ENCODE measurements around the gene PMPCB.
"Not testable (repeated sequence)": the region's sequence is repeated elsewhere in the genome, so short reads cannot be mapped to it uniquely, and the experiment has no call there.

The PMPCB gene, protein sequence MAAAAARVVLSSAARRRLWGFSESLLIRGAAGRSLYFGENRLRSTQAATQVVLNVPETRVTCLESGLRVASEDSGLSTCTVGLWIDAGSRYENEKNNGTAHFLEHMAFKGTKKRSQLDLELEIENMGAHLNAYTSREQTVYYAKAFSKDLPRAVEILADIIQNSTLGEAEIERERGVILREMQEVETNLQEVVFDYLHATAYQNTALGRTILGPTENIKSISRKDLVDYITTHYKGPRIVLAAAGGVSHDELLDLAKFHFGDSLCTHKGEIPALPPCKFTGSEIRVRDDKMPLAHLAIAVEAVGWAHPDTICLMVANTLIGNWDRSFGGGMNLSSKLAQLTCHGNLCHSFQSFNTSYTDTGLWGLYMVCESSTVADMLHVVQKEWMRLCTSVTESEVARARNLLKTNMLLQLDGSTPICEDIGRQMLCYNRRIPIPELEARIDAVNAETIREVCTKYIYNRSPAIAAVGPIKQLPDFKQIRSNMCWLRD

DNA sequence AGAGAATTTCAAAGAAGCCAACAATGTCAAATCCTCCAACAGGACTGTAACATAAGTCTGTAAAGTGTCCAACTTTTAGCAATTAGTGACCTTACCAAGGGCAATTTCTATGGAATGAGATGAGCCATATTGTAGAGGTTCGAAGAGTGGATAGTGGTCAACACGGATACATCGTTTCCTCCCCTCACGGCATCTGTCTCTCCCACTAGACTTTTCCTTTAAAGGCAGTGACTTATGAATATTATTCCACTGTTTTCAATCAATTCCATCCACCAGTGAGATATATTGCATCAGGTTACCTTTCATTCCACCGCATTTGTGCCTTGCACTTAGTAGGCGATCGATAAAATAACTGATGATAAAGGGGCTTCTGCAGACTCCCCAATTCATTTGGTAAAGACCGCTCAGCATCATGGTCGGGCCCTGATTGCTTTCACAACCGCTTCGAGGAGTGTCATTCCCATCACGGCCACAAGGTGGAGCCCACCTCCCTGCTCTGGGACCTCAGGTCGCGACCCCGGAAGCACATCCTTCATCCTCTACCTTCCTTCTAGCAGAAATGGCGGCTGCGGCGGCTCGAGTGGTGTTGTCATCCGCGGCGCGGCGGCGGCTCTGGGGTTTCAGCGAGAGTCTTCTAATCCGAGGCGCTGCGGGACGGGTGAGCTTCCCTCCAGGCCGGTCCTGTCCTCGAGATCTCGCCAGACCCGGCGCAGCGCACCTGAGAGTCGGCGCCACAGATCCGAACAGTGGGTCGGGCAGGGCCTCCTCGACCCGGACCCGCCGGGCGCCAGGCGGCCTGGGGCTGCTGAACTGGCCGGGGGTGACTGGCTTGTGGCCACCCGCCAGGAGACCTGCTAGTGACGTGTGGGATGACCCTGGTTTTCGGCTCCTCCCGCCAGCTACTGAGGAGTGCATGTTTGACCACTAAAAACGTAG lies at the start of gene PMPCB:
TSS of gene PMPCB (plus strand) at position 535 of the 936 bp plus-strand sequence. CDS start at position 560, 25 bp downstream.
- peak; percentile 90 for DNase-seq

DNA sequence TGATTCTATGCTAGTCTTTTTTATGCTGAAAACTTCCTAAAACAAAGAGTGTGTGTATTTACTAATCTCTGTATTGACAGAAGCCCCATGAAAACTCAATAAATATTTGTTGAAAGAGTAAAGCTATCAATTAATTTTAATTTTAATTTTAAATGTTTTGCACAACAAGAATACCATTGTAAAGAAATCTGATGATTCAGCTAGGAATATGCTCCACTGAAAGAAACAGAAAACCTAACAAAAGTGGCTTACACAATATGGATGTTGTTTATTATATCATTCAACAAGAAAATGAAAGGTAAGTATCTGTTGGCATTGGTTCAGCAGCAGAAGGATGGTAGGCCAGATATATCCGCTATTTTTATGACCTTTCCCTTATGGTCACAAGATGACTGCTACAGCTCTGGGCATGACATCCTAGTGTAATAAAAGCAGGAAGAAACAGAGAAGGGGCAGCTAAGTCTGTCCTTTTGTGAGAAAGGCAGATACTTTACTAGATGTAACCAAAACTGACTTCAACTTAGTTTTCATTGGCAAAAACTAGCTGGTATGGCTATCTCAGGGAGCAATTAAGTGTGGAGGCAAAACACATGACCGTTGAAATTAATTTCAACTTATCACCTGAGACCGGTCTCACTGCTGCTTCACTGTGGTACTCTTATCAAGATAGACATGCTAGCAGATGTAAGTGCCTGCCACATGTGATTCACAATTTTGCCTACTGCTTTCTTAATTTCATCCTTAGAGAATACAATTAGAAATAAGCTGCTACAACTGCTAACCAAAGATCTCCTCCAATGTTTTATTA lies 43.3 kb upstream of the PMPCB start:
- not testable (repeated sequence) for DNase-seq

DNA sequence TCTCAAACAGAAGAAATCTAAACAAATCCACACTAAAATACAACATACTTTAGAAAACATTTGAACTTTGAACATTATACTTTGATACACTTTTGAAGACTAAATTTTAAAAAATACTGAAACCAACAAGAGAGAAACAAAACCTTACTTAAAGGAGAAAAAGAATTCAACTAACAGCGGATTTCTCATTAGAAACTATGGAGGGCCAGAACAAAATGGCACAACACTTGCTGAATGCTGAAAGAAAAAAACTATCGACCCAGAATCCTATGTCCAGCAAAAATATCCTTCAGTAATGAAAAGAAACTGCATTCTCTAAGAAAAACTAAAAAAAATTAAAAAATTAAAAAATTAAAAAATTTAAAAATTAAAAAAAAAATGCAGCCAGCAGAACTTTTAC lies 33.2 kb upstream of the PMPCB start:
- DNase-seq = not testable (repeated sequence)

DNA sequence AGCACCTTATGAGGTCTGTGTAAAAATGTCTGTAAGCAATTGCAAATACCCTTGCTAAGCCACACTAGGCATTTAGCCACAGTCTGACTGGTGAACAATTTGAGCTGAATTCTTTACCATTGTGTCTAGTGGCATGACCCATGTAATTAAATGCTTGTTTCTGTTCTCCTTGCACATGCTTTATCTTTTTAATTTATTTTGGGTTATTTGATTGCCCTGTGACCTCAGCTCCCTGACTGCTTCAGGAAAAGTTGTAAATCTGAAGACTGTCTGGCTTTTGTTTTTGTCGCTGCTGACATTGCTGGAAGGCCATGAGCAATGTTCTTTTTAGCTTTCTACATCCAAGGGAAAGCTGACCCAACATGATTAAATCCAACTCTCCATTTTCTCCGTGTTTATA lies 31.0 kb upstream of the PMPCB start:
- DNase-seq = not testable (repeated sequence)

DNA sequence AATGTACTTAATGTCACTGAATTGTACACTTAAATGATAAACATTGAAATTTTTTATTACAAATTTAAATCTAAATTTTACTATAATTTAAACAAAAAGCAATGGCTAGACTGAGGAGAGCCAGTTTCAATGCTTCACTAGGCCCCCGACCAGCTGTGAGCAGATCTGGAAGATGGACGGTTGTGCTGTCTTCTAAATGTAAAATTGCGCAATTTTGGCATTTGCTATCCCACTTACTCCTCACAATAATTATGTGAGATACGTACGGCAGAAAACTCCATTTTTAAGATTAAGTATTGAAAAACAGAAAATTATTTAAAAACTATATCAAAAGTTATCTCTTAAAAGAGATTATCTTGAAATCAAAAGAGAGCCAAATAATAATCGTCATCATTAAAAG lies 23.9 kb upstream of the PMPCB start:
- not testable (repeated sequence) for DNase-seq

DNA sequence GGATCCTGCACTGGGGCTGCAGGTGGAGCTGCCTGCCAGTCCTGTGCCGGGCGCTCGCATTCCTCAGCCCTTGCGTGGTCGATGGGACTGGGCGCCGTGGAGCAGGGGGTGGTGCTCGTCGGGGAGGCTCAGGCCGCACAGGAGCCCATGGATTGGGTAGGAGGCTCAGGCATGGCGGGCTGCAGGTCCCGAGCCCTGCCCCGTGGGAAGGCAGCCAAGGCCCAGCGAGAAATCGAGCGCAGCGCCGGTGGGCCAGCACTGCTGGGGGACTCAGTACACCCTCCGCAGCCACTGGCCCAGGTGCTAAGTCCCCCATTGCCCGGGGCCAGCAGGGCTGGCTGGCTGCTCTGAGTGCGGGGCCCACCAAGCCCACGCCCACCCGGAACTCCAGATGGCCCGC lies 22.4 kb upstream of the PMPCB start:
- DNase-seq = not testable (repeated sequence)

DNA sequence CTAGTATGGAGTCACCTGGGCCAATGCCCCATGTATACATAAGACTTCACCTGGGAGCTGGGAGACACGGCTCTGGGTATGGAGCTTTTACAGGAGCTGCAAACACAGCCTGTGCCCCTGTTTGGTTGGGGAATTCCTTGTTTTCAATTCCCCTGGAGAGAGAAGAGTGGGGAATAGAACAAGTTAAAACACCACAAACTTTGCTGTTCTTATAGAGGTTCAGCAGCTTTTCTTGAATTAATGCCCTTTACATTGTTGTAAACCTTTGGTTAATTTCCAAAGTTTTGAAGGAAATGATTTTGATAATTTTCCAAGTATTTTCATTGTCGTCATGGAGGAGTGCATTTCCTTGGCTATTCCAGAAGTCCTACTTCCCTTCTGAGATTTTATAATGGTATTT lies 19.0 kb upstream of the PMPCB start:
- not testable (repeated sequence) for DNase-seq

DNA sequence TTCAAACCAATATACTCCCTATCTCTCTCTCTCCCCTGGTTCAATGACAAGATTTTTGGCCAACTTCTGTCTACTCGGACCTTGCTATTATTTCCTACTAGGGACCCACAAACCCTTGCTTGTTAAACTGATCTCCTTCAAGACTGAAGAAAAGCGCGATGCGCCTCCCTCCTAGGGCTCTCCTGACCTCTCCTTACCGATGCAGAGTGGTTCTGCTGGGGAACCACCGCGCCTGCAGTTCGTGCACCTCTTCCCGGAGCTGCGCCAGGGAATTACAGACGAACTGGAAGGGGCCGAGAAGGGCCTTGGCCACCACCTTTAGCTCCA lies 17.6 kb upstream of the PMPCB start:
- peak; percentile 5 for DNase-seq

DNA sequence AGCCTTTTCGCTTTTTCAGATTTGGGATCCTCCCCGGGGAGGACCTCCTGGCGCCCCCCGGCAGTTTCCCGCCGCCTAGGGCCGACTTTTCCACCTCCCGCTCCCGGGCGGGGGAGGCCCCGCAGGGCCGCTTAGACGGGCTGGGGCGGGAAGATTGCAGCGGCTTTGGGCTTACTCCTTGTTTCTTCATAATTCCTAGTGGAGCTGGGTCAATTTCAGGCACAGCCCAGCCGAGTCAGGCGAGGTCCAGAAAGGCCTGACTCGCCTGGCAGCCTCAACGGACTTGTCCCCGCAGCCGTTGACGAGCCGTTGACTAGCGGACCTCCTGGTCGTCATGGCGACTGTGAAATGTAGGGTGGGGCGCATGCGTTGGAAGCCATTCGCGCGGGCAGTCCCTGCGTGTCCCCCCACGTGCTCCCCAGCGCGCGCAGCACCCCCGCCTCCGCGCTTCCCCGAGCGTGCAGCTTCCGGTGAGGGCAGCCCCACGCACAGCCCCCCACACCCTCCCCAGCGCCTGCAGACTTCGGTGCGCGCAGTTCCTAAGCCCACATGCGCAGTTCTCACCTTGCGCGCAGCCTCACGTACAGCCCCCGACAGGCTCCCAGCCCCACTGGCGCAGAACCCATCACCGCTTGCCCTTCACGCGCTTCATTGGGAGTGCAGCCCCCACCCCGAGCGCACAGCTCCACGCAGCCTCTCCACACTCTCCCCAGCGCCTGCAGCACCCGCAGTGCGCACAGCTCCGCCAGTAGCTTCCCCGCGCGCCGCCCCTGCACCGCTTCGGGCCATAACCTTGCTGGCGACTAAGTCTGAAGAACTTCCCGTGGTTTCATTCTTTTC lies 17.1 kb upstream of the PMPCB start:
- DNase-seq = peak; percentile 64

DNA sequence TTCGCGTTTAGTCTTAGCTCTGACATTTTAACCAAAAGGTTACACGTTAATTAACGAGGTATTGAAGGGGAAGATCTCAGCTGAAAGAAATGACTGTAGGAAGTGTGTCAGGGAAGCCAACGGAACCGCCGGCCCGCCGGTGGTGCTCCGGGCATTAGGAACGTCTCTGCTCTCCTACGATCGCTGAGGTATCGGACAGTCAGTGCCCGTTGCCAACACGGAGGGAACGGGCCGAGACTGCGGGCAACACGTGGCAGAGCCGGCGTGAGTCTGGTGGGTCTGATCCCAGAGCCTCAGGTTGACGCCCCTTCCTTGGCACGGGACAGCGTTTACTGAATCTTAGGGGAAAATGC lies 16.5 kb upstream of the PMPCB start:
- DNase-seq = not testable (repeated sequence)

DNA sequence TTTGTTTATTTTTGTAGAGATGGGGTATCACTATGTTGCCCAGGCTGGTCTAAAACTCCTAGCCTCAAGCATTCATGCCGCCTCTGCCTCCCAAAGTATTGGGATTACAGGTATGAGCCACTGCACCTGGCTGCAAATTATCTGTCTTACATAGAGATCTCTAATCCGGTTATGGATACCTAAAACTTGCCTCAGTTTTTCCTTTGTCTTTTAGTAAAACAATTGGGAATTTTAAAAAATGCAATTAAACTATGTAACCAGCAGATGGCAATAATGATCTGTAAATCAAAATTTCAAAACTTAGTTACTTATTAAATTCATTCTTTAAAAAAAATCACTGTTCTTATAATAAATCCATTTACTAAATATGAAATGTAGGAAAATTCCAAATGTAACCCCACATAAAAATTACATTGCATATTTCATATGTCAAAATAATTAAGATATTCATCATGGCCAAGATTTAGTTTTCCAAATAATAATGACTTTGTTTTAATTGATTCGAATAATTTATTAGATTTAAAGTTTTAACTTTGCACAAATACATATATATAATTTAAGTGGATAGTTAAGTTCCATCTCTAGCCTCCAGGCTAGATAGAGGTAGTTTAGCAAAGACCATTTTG lies 14.3 kb upstream of the PMPCB start:
- DNase-seq = not testable (repeated sequence)

DNA sequence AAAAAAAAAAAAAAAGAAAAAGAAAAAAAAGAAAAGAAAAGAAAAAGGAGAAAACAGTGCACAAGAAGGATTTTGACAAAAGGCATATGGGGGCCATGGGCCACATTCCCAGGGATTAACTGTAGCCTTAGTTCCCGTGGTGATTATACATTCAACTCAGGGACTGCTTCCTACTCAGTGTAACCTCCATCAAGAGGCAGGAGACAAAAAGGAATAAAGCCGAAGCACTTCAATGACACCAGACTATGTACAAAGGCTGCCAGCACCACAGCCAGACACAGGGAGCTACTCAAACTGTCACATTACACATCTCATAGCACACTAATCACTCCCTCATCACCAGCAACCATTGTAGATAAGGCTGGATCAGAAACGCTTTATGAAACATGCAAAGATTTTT lies 5.1 kb upstream of the PMPCB start:
- DNase-seq = no peak

DNA sequence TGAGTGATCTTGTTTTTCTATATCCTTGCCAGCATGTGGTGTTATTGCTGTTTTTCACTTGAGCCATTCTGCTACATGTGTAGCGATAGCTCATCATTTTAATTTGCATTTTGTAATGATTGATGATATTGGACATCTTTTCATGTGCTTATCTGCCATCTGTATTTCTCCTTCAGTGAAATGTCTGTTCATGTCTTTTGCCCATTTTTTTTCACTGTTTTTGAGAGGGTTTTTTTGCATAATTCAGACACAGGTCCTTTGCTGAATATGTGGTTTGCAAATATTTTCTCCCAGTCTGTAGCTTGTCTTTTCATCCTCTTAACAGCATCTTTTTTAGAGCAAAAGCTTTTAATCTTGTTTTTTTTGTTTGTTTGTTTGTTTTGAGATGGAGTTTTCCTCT lies 3.7 kb upstream of the PMPCB start:
- DNase-seq = no peak

DNA sequence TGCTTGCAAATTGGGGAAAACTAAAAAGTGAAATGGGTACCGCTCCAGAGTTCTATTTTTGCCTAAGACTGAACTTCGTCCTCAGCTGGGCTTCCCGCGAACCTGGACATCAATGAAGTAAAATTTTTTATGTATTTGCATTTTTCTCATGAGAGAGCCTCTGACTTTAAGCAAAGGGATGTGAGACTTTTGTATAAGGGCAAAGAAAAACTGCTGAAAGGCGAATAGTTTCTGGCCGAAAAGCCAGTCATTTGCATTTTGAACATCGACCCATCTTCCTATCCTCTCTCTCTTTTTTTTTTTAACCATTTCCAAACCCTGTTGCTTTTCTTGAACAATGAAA lies 573 bp downstream of the PMPCB start:
- DNase-seq = no peak

DNA sequence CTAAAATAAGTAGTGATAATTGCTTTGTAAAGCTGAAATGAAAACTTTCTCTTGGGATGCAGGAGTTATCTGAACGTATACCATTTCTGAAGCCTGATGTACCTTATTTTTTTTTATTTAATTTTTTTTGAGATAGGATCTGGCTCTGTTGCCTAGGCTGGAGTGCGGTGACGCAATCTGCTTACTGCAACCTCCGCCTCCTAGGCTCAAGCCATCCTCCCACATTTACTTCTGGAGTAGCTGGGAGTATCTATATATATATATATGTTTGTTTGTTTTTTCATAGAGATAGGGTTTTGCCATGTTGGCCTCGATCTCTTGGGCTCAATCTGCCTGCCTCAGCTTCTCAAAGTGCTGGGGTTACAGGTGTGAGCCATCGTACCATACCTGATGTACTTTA lies 2.4 kb downstream of the PMPCB start:
- DNase-seq = no peak

DNA sequence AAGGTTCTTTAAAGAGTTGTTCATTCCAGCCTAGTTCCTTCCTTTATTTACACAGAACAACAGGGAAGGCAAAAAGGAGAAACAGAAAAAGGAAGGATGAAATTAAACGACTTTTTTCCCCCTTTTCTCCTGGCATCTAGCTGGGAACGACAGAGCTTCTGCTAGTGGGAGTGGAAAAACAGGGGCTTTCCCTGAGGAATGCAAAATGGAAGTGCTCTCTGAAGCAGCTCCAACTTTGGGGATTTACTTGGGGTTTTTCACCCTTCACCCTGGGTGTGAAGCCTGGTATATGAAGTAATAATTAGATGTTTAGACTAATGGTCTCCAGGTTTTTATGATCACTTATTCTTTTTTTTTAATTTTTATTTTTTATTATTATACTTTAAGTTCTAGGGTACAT lies 4.2 kb downstream of the PMPCB start:
- DNase-seq = no peak

DNA sequence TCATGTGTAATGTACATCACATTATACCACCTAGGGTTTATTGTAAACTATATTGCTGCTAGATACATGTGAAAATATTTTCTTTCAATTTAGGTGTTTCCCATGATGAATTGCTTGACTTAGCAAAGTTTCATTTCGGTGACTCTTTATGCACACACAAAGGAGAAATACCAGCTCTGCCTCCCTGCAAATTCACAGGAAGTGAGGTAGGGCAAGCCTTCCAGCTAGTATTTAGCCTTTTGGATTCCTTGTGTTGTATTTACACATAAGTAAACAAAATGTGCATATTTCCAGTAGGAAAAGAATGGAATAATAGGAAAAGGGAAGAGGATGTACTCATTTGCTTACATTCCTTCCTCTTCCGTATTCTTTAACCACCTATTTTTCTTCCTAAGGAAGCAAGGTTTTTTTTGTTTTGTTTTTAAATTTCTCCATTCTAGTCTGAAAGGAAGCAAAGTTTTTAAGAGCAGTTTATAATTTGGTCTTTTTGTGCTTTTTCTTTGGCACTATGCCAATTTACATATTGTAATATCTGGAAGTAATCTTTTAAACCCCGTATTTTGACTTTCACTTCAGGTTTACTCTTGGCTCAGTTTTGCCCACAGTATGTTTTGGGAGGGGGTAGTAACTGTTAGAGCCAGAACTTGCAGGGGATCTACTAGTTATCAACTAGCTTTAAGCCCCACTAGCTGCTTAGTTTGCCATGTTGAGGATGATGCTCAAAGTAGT lies 10.4 kb downstream of the PMPCB start:
- no peak for DNase-seq

DNA sequence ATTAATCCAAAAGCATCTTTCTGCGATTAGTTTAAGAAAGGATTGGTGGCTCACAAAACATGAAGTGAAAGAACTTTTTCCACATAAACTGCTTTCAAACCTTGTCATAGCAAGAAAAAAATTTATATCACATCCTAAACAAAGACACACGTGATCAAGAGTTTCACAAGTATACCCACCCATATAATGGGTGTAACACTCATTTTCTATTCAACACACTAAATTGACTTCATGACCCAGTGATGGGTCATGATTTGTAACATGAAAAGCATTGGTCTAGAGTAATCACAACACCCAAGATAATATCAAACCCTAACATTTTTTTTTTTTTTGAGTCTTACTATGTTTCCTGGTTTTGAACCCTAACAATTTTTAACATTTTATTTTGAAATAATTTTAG lies 17.6 kb downstream of the PMPCB start:
- no peak for DNase-seq

DNA sequence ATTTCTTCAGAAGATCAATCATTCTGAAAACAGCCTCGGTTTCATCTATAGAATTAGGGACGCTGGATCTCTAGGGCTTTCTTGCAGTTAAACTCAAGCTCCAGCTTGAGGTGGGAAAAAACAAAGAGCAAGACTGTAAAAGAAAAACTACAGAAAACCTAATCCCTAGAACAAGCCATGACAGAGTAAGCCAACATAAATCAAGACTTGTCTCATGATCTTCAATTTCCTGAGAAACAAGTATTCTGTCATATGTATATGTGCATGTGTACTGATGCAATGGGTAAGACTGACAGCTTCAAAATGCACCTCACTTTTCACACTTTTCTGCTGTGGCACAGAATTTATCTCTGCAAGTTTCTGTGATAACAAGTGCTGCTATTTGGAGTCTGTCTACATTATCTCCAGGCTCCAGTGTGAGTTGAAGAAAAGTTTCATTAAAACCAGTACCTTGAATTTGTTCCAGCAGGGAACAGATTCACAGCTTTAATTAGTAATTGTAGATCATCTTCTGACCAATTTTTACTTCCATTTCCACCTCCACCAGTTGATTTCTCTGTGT lies 19.2 kb downstream of the PMPCB start:
- DNase-seq = no peak

DNA sequence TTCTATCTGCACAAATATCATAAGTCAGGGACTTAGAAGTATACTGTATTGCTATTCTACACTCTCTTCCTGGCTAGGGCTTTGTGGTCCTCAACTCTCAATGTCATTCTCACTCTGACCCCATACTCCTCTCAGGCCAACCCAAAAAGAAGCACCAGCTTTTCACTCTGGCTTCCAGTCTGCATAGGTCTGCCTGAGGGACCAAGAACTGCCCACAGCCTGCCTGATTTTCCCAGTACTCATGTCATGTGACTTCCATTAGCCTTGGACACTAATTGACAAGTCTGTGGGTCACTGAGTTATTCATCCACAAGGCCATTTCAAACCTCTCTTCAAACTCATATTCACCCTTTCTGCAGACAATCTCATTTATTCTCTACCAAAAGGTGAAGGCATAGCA lies 19.8 kb downstream of the PMPCB start:
- DNase-seq = no peak

DNA sequence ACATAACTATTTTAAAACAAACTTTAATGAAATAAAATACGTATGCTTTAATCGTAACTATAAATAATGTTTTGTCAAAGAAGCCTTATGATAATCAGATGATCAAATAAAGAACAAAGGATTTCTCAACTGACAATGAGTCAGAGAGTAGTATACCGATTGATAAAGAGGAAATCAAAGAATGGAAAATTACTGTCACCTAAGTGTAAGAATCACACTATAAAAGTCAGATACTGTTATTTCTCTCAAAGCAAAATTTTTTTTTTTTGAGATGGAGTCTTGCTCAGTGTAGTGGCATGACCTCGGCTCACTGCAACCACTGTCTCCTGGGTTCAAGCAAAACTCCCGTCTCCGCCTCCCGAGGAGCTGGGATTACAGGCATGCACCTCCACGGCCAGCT lies 28.5 kb downstream of the PMPCB start:
- no peak for DNase-seq

Data from fibroblast of upper back skin (primary cell).